Neural cell (in vitro differentiated cells): Measurements from ENCODE around the gene FAM210A. TPM values are rescaled to one million over a fixed set of nuclear protein-coding genes. Genes with fewer than 3 reads are reported as not detected.

Experiments
- H2AFZ ChIP-seq: fragments of 200-600, 300-800 bp; sonication (generic), shearing (Covaris generic); 2 replicates; pipeline ENCODE4 v1.6.0; 2014; ENCODE audit warnings: low read depth, mild to moderate bottlenecking, antibody characterized with exemption, low read length, moderate library complexity
- H3F3A ChIP-seq: fragments of 200-600 bp; shearing (Covaris generic); 2 replicates; pipeline ENCODE4 v1.6.1; 2016; ENCODE audit warnings: mild to moderate bottlenecking, moderate library complexity, mixed read lengths, antibody characterized with exemption, low read length; ENCODE audit not compliant: insufficient read depth, poor library complexity, severe bottlenecking
- H3K27ac ChIP-seq: fragments of 200-600, 300-800 bp; sonication (generic), shearing (Covaris generic); 2 replicates; pipeline ENCODE4 v1.5.1; 2014; ENCODE audit warnings: mild to moderate bottlenecking, low read length, moderate library complexity
- H3K27me3 ChIP-seq: fragments of 300-800, 200-600 bp; sonication (generic), shearing (Covaris generic); 2 replicates; pipeline ENCODE4 v1.6.0; 2014; ENCODE audit warnings: mild to moderate bottlenecking, low read depth, low read length, moderate library complexity; ENCODE audit not compliant: insufficient read depth
- H3K36me3 ChIP-seq: fragments of 300-800, 200-600 bp; sonication (generic), shearing (Covaris generic); 2 replicates; pipeline ENCODE4 v1.5.1; 2014; ENCODE audit warnings: mild to moderate bottlenecking, antibody characterized with exemption, low read length, moderate library complexity; ENCODE audit not compliant: insufficient read depth
- H3K4me2 ChIP-seq: fragments of 300-800, 200-600 bp; sonication (generic), shearing (Covaris generic); 2 replicates; pipeline ENCODE4 v1.6.0; 2014; ENCODE audit warnings: mild to moderate bottlenecking, low read length
- H3K4me3 ChIP-seq: fragments of 300-800, 200-600 bp; sonication (generic), shearing (Covaris generic); 2 replicates; pipeline ENCODE4 v1.5.1; 2014; ENCODE audit warnings: mild to moderate bottlenecking, low read length, moderate library complexity
- H3K79me2 ChIP-seq: fragments of 200-600 bp; shearing (Covaris generic); replicated peaks from 2 replicates; pipeline ENCODE4 v1.6.0; 2014; ENCODE audit warnings: mild to moderate bottlenecking, low read length, moderate library complexity; ENCODE audit not compliant: insufficient read depth
- H3K9ac ChIP-seq: fragments of 300-800, 200-600 bp; sonication (generic), shearing (Covaris generic); 2 replicates; pipeline ENCODE4 v1.6.1; 2016; ENCODE audit warnings: mild to moderate bottlenecking, low read length, mixed read lengths
- H3K9me2 ChIP-seq: fragments of 200-600 bp; shearing (Covaris generic); 2 replicates; pipeline ENCODE4 v1.6.1; 2016; ENCODE audit warnings: mild to moderate bottlenecking, low read length, mixed read lengths; ENCODE audit not compliant: insufficient read depth
- H3K9me3 ChIP-seq: fragments of 200-600, 300-800 bp; sonication (generic), shearing (Covaris generic); 2 replicates; pipeline ENCODE4 v1.6.1; 2016; ENCODE audit warnings: mild to moderate bottlenecking, mixed run types, low read length, moderate library complexity, mixed read lengths
- H4K20me1 ChIP-seq: fragments of 200-600 bp; shearing (Covaris generic); 2 replicates; pipeline ENCODE4 v1.6.1; 2016; ENCODE audit warnings: mild to moderate bottlenecking, mixed run types; ENCODE audit not compliant: insufficient read depth
- CTCF ChIP-seq: fragments of 450-650 bp; IDR thresholded peaks from 2 replicates; pipeline ENCODE4 v1.5.1; 2014; ENCODE audit warnings: antibody characterized with exemption, mild to moderate bottlenecking, moderate library complexity; ENCODE audit not compliant: poor library complexity, severe bottlenecking
- EP300 ChIP-seq: fragments of 450-650 bp; conservative IDR thresholded peaks from 2 replicates; pipeline ENCODE4 v1.6.1; 2014; ENCODE audit warnings: antibody characterized with exemption, mild to moderate bottlenecking, moderate library complexity; ENCODE audit not compliant: poor library complexity, severe bottlenecking
- EZH2 ChIP-seq: fragments of 200-600, 300-800 bp; shearing (Covaris generic), sonication (generic); IDR thresholded peaks from 2 replicates; pipeline ENCODE4 v1.6.1; 2014; ENCODE audit warnings: antibody characterized with exemption, low read length, borderline replicate concordance, mild to moderate bottlenecking; ENCODE audit not compliant: insufficient read depth, poor library complexity, severe bottlenecking
- MXI1 ChIP-seq: fragments of 450-650 bp; conservative IDR thresholded peaks from 2 replicates; pipeline ENCODE4 v1.6.1; 2014; ENCODE audit warnings: antibody characterized with exemption, mild to moderate bottlenecking; ENCODE audit not compliant: poor library complexity, severe bottlenecking
- POLR2AphosphoS5 ChIP-seq: IDR thresholded peaks from 2 replicates; pipeline ENCODE4 v1.6.1; 2012
- RAD21 ChIP-seq: fragments of 450-650 bp; conservative IDR thresholded peaks from 2 replicates; pipeline ENCODE4 v1.6.1; 2014; ENCODE audit warnings: antibody characterized with exemption, mild to moderate bottlenecking, moderate library complexity
- REST ChIP-seq: IDR thresholded peaks from 2 replicates; pipeline ENCODE4 v1.6.1; 2012; ENCODE audit warnings: borderline replicate concordance
- SMC3 ChIP-seq: fragments of 450-650 bp; conservative IDR thresholded peaks from 2 replicates; pipeline ENCODE4 v1.6.1; 2014; ENCODE audit warnings: antibody characterized with exemption, mild to moderate bottlenecking, moderate library complexity; ENCODE audit not compliant: poor library complexity
- TAF1 ChIP-seq: IDR thresholded peaks from 2 replicates; pipeline ENCODE4 v1.6.1; 2012; ENCODE audit warnings: low read depth
- polyA plus RNA-seq: library from polyadenylated mRNA; depleted of rRNA; stranded (reverse); fragments of >200 nt; gene quantifications from 2 replicates; pipeline ENCODE4 v1.2.3, GENCODE V29; 2014

Gene FAM210A
- polyA plus RNA-seq, 1 donor from 2014 or later: 11.5 TPM

GRCh38 chr18:13688191-13689136 is 37.9 kb downstream of the FAM210A start:
- no peak overlapping the region for H2AFZ ChIP-seq
- TF ChIP-seq EZH2 (no peak), POLR2AphosphoS5 (no peak), EP300 (no peak), MXI1 (no peak), REST (no peak), RAD21 (no peak), SMC3 (no peak), CTCF (no peak), TAF1 (no peak)
- H3F3A ChIP-seq: no peaks in the 10 kb centered on the region
- H3K79me2 ChIP-seq: no peaks in the 10 kb centered on the region
- peaks cover 4% of the 10 kb centered on the region for H3K9me3 ChIP-seq
- no peak overlapping the region for H3K27ac ChIP-seq
- no peaks in the 10 kb centered on the region for H3K27me3 ChIP-seq
- no peak overlapping the region for H3K4me3 ChIP-seq
- H3K9me2 ChIP-seq: no peaks in the 10 kb centered on the region
- H4K20me1 ChIP-seq: no peaks in the 10 kb centered on the region
- no peaks in the 10 kb centered on the region for H3K36me3 ChIP-seq
- H3K9ac ChIP-seq: no peak overlapping the region
- H3K4me2 ChIP-seq: no peak overlapping the region

GRCh38 chr18:13684546-13684945 is 41.8 kb downstream of the FAM210A start:
- Histone ChIP-seq H3K9me3 (peaks cover 4% of the 10 kb centered on the region), H3K4me3 (no peak overlapping the region), H3K27ac (no peak overlapping the region), H3K9ac (no peak overlapping the region), H3K36me3 (no peaks in the 10 kb centered on the region), H3K9me2 (no peaks in the 10 kb centered on the region), H3K79me2 (no peaks in the 10 kb centered on the region), H2AFZ (no peak overlapping the region), H4K20me1 (no peaks in the 10 kb centered on the region), H3F3A (no peaks in the 10 kb centered on the region), H3K4me2 (no peak overlapping the region), H3K27me3 (no peaks in the 10 kb centered on the region)
- no peak for TF ChIP-seq POLR2AphosphoS5
- no peak for TF ChIP-seq CTCF
- TF ChIP-seq MXI1: no peak
- no peak for TF ChIP-seq RAD21
